Measurements from ENCODE around the gene SSC4D.
"Not testable (repeated sequence)": the region's sequence is repeated elsewhere in the genome, so short reads cannot be mapped to it uniquely, and the experiment has no call there.

Gene SSC4D

GRCh38 chr7:76409537-76409936 is at the start of gene SSC4D:
Gene SSC4D (minus strand): TSS chr7:76409697. CDS start chr7:76404439, 5,258 bp downstream.
- in situ Hi-C loops (cut with MboI; ENCODE audit: low sequenced_read_pairs) = no loop called here

DNA sequence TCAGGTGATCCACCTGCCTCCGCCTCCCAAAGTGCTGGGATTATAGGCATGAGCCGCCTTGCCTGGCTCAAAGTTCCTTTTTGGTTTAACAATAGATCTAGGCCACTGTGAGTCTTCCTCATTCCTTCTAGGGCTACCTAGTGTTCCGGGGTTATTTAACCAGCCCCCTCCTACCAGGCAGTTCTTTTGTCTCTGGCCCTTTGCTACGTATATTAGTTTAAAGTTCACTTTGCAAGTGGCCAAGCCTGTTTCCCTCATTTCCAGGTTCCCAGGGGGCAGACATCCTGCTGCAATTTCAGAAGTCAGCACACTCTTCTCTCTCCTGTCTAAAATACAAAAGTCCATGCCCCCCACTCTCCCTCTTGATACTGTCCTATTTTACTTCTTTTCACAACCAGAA is 49.0 kb upstream of the SSC4D start:
- in situ Hi-C loops (cut with MboI; ENCODE audit: low sequenced_read_pairs) = not testable (repeated sequence)

DNA sequence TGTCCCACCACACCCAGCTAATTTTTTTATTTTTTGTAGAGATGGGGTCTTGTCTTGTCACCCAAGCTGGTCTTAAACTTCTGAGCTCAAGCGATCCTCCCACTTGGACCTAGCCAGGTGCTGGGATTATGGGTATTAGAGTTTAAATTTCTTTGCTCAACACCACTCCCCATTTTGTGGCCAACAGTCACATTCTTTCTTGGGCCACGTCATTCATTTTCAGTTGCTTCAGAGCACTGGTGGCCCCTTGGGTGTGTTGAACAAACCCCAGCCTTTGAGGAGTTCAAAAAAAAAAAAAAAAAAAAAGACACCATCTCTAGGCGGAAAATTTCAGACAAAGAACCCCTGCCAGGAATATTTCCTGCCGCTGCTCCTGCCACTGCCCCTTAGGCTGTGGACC is 47.5 kb upstream of the SSC4D start:
- in situ Hi-C loops (cut with MboI; ENCODE audit: low sequenced_read_pairs) = not testable (repeated sequence)

DNA sequence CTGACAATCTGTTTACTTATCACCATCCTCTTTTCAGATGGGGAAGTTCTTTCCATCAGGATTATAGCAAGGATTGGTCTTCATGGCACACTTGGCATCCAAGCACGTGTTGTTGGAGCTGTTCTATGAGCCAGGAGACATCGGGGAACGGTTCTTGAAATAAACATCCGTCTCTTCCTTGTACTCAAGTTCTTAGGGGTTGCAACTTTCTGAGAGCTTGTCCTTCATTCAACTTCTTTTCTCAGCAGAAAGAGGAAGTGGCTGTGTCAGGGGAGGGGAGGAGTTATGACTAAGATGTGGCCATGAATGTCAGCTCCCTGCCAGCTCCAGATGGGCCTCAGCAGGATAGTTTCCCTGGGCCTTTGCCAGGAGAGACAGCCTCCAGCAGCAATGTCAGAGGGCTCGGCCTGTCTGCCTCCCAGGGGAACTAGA is 36.1 kb upstream of the SSC4D start:
- in situ Hi-C loops (cut with MboI; ENCODE audit: low sequenced_read_pairs) = not testable (repeated sequence)

GRCh38 chr7:76443846-76444245 is 34.3 kb upstream of the SSC4D start:
- in situ Hi-C loops (cut with MboI; ENCODE audit: low sequenced_read_pairs) = not testable (repeated sequence)

DNA sequence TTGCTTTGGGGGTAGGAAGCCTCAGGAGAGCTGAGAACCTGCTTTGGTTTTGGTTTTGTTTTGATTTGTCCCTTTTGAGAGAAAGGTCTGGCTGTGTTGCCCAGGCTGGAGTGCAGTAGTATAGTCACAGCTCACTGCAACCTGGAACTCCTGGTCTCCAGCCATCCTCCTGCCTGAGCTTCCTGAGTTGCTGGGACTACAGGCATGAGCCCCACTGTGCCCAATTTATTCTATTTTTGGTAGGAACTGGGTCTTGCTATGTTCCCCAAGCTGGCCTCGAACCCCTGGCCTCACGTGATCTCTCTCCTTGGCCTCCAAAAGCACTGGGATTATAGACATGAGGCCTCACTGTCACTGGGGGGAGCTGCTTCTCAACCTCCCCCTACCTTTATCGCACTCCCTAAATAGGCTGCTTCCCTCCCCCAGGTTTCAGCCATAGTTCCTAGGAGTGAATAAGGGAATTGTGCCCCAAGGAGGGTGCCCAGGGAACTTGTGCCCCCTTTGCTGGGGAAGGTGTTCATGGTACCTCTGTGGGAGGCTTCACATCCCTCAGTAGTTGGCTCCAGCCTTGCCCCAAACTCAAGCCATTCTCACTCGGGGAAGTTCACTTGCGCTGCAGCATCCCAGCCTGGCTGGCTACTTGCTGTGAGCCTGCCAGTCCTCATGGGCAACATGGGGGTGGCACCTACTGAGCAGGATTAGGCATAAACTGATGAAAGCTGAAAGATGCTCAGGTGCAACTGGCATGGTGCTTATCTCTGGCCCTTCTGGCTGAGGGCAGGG is 33.4 kb upstream of the SSC4D start:
- in situ Hi-C loops (cut with MboI; ENCODE audit: low sequenced_read_pairs) = not testable (repeated sequence)

DNA sequence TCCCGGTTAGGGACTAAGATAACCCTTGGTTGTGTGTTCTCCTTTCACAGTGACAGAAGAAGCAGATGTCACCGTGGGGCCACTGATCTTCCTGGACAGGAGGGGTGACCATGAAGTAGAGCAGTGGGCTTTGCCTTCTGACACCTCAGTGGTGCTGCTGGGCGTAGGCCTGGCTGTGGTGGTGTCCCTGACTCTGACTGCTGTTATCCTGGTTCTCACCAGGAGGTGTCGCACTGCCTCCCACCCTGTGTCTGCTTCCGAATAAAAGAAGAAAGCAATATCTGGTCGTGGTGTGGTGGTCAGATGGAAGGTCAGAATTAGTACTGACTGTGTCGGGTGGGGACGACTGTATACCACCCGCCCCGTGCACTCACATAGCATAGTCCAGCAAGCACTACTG is 32.3 kb upstream of the SSC4D start:
- in situ Hi-C loops (cut with MboI; ENCODE audit: low sequenced_read_pairs) = not testable (repeated sequence)

- in situ Hi-C loops (cut with MboI; ENCODE audit: low sequenced_read_pairs) = not testable (repeated sequence)
Measured at GRCh38 chr7:76440404-76440803, 30.9 kb upstream of the SSC4D start.

DNA sequence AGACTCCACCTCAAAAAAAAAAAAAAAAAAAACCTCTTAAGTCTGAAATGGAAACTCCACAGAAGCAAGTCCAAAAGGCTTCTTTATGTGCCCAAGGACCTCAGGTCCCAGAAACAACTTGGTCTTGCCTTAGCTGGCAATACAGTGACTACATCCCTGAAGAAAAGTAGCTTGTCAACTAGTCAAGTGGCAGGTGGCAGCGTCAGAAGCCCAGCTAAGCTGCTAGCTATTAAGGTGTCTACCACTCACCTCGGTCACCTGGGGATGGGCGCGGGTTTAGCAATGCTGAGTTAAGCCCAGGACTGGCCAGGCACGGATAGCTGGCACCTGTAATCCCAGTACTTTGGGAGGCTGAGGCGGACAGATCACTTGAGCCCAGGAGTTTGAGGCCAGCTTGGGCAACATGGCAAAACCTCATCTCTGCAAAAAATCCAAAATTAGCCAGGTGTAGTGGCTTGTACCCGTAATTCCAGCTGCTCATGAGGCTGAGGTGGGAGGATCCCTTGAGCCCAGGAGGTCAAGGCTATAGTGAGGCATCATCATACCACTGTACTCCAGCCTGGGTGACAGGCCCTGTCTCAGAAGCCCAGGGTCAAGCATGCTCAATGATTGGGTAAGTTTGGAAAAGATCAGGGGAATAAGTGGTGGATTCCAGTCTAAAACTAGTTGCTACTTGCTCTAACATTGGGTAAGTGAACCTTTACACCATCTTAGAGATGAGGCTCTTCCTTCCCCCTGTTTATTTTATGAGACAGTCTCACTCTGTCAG is 29.8 kb upstream of the SSC4D start:
- in situ Hi-C loops (cut with MboI; ENCODE audit: low sequenced_read_pairs) = not testable (repeated sequence)

DNA sequence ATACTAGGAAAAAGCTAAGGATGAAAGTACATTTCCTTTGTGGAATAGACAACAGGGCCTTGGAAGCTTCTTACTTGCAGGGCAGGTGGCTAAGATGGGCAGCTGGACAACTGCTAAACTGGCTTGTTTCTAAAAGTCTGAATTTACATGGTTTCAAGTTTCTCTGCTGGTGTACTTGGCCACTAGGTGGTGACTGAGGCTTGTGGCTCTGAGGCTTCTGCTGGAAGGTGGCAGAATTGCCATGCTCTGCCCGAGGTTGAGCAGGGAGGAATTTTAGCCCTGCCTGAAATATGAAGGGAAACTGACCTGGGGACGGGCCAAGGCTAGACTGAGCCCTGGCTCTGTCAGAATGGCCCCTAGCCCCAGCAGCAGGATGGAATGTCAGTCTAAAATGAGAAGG is 28.4 kb upstream of the SSC4D start:
- in situ Hi-C loops (cut with MboI; ENCODE audit: low sequenced_read_pairs) = not testable (repeated sequence)

GRCh38 chr7:76430836-76431235 is 21.3 kb upstream of the SSC4D start:
- in situ Hi-C loops (cut with MboI; ENCODE audit: low sequenced_read_pairs) = no loop called here

- in situ Hi-C loops (cut with MboI; ENCODE audit: low sequenced_read_pairs) = no loop called here
Measured at GRCh38 chr7:76430211-76430610, 20.7 kb upstream of the SSC4D start.

GRCh38 chr7:76428868-76429805 is 19.6 kb upstream of the SSC4D start:
- in situ Hi-C loops (cut with MboI; ENCODE audit: low sequenced_read_pairs) = no loop called here

DNA sequence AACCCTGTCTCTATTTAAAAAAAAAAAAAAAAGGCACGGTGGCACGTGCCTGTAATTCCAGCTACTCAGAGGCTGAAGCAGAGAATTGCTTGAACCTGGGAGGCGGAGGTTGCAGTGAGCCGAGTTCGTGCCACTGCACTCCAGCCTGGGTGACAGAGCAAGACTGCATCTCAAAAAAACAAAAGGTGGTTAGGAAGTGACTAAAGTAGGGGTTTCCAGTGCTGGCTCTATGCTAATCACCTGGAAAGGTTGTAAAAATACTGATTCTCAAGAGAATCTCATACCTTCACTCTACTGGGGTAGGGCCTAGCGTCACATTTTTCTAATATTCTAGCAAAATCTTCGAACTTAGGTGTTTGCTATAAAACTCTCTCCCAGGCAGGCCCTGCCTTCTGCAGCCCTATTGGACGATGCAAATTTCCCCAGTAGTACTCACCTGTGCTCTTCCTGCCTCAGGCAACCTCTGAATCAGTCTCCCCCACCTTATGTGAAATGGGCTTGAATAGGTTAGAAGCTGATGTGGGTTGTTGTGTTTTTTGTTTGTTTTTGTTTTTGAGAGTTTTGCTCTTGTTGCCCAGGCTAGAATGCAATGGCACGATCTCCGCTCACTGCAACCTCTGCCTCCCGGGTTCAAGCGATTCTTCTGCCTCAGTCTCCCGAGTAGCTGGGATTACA is 18.8 kb upstream of the SSC4D start:
- in situ Hi-C loops (cut with MboI; ENCODE audit: low sequenced_read_pairs) = no loop called here

DNA sequence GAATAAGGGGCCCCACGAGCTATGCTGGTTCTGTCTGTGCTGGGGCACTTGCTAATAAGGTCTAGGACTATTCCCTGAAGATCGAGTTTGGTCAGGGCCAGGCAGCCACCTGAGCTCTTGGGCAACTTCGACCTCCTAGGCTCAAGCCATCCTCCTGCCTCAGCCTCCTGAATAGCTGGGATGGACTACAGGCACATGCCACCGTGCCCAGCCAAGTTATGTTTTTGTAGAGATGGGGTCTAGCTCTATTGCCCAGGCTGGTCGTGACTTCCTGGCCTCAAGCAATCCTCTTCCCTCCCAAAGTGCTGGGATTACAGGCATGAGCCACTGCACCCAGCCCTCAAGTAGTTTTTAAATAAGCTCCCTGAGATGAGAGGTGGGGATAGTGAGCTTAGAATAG is 18.1 kb upstream of the SSC4D start:
- in situ Hi-C loops (cut with MboI; ENCODE audit: low sequenced_read_pairs) = no loop called here

GRCh38 chr7:76426246-76426645 is 16.7 kb upstream of the SSC4D start:
- in situ Hi-C loops (cut with MboI; ENCODE audit: low sequenced_read_pairs) = no loop called here

GRCh38 chr7:76425558-76425957 is 16.1 kb upstream of the SSC4D start:
- in situ Hi-C loops (cut with MboI; ENCODE audit: low sequenced_read_pairs) = not testable (repeated sequence)

DNA sequence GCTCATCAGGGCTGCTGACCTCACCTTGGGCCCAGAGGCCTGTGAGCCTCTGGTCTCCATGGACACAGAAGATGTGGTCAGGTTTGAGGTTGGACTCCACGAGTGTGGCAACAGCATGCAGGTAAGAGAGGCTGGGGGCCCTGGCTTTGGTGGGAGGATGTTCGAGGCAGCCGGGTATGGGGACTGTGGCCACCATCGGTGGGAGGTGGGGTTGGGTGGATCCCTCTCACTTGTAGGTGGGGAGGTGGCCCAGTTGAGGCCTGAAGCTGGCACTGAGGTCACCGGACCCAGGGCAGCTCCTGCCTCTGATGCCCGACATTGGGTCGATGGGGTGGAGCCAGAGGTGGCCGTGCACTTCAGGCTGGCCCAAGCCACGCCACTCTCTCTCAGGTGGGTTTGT is 15.7 kb upstream of the SSC4D start:
- in situ Hi-C loops (cut with MboI; ENCODE audit: low sequenced_read_pairs) = no loop called here

DNA sequence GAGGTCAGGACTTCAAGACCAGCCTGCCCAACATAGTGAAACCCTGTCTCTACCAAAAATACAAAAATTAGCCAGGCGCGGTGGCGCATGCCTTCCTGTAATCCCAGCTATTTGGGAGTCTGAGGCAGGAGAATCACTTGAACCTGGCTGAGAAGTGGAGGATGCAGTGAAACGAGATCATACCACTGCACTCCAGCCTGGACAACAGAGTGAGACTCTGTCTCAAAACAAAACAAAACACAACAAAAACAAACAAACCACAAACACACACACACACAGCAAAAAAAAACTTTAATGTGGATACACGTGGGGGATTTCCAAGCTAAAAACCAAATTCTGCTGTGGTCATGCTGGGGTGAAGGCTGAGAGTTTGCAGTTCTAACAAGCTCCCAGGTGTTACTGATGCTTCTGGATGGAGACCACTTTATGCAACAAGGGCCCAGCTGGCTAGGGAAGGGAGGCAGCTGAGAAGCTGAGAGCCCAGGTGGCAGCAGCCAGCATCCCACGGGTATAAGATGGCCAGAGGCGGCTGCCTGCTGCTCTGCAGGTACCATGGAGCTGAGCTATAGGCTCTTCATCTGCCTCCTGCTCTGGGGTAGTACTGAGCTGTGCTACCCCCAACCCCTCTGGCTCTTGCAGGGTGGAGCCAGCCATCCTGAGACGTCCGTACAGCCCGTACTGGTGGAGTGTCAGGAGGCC is 15.1 kb upstream of the SSC4D start, which contains the start of gene ZP3:
TSS of gene ZP3 (plus strand) at position 538 of the 699 bp plus-strand sequence. CDS start at position 553, 15 bp downstream.
- in situ Hi-C loops (cut with MboI; ENCODE audit: low sequenced_read_pairs) = no loop called here

Measured in hTERT RPE-1 (cell line).